ENCODE measurements around the gene ACSM3.
A peak's percentile ranks its signal among the peaks of the same experiment; 100 is the strongest.

The ACSM3 gene

GRCh38 chr16:20734782-20735181, 29.0 kb upstream of the ACSM3 start:
- H3K4me3 ChIP-seq (ENCODE audit: low read length) = no peak overlapping the region
- DNase-seq (ENCODE audit: low read depth) = no peak
- TF ChIP-seq, protein P1, sequence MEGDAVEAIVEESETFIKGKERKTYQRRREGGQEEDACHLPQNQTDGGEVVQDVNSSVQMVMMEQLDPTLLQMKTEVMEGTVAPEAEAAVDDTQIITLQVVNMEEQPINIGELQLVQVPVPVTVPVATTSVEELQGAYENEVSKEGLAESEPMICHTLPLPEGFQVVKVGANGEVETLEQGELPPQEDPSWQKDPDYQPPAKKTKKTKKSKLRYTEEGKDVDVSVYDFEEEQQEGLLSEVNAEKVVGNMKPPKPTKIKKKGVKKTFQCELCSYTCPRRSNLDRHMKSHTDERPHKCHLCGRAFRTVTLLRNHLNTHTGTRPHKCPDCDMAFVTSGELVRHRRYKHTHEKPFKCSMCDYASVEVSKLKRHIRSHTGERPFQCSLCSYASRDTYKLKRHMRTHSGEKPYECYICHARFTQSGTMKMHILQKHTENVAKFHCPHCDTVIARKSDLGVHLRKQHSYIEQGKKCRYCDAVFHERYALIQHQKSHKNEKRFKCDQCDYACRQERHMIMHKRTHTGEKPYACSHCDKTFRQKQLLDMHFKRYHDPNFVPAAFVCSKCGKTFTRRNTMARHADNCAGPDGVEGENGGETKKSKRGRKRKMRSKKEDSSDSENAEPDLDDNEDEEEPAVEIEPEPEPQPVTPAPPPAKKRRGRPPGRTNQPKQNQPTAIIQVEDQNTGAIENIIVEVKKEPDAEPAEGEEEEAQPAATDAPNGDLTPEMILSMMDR (conservative IDR thresholded peaks at IDR 0.05; ENCODE audit: low read length) = no peak

- TF ChIP-seq, protein P1 (conservative IDR thresholded peaks at IDR 0.05; ENCODE audit: low read length) = no peak
- DNase-seq (ENCODE audit: low read depth) = peak; percentile 4
- H3K4me3 ChIP-seq (ENCODE audit: low read length) = no peak overlapping the region
These were observed 28.3 kb upstream of the ACSM3 start for GRCh38 chr16:20735490-20735889.

DNA sequence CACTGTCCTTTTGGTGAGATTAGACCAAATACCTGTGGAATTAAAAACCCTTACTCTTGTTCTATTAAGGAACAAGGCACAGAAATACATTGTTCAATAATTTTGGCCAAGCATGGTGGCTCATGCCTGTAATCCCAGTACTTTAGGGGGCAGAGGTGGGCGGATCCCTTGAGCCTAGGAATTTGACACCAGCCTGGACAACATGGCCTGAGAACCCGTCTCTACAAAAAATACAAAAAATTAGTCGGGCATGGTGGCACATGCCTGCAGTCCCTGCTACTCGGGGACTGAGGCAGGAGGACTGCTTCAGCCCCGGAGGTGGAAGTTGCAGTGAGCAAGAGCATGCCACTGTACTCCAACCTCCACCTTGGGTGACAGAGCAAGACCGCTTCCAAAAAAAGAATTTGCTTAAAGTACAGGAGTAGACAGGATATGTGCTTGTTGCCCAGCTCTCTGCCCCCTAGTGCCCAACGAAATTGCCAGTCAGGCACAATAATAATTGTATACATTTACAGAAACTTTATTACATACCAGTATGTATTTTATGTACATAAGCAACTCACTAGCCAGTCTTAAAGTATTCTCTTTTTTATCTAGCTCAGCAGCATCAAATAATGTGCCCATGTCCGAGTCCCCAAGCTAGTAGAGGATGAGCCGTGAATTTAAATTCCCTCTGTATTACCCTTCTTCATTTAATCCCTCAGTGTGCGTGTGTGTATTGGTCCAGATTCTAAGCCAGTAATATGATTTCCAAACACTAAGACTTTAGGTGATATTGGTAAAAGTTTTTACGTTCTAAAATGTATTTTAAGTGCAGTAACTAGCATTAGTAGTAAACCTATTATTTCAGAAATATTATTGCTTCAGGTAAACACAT, 23.6 kb upstream of the ACSM3 start:
- DNase-seq (ENCODE audit: low read depth) = peak; percentile 3
- H3K4me3 ChIP-seq (ENCODE audit: low read length) = peak overlapping the region; percentile 100
- TF ChIP-seq, protein P1 (conservative IDR thresholded peaks at IDR 0.05; ENCODE audit: low read length) = peak; percentile 42

DNA sequence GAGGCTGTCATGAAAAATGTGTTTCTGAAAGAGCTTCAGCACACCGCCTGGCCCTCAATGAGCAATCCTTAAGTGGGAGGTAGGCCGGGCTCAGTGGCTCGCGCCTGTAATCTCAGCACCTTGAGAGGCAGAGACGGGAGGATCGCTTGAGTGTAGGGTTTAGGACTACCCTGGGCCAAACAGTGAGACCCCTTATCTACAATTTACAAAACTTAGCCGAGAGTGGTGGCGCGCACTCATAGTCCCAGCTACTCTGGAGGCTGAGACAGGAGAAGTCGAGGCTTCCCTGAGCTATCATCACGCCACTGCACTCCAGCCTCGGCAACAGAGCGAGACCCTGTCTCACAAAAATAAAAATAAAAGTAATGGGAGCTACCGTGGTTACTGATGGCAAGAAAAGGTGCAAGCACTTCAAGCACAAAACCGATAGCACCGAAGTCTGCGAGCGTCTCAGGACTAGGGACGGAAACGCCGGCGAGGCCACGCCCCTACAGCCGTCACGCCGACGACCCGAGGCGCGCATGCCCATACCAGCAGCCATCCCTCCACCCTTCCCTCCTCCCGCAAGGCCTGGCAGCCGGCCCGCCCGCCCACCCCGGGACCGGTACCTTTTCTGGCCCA, 22.8 kb upstream of the ACSM3 start:
- DNase-seq (ENCODE audit: low read depth) = peak; percentile 68
- H3K4me3 ChIP-seq (ENCODE audit: low read length) = peak overlapping the region; percentile 100
- TF ChIP-seq, protein P1 (conservative IDR thresholded peaks at IDR 0.05; ENCODE audit: low read length) = no peak

- TF ChIP-seq, protein P1 (conservative IDR thresholded peaks at IDR 0.05; ENCODE audit: low read length) = peak; percentile 35
- H3K4me3 ChIP-seq (ENCODE audit: low read length) = peak within 1 kb of the TSS; percentile 100
- DNase-seq (ENCODE audit: low read depth) = peak; percentile 94
These were observed 22.1 kb upstream of the ACSM3 start, which contains the start of gene THUMPD1 for GRCh38 chr16:20741554-20742285. Gene THUMPD1 (minus strand): TSS chr16:20741818. CDS start chr16:20741739, 79 bp downstream.

- TF ChIP-seq, protein P1 (conservative IDR thresholded peaks at IDR 0.05; ENCODE audit: low read length) = no peak
- no peak overlapping the region for H3K4me3 ChIP-seq (ENCODE audit: low read length)
- no peak for DNase-seq (ENCODE audit: low read depth)
These were observed 20.2 kb upstream of the ACSM3 start for GRCh38 chr16:20743591-20743990.
